WTC11 (cell line): ENCODE measurements around the gene ASB17. TPM values are rescaled to one million over a fixed set of nuclear protein-coding genes. Genes with fewer than 3 reads are reported as not detected.

Source experiments
- ATAC-seq: fragments of 200-7000 bp; cut with Tn5 transposase; 2 replicates; pipeline ENCODE4 v1.10.0; 2021; ENCODE audit warnings: mild to moderate bottlenecking, moderate library complexity
- Bru-seq: library from RNA; stranded (reverse); fragments of 400-500 nt; gene quantifications from one replicate; lab custom pipeline; 2021; lab: Mats Ljungman, UMichigan
- CTCF ChIA-PET: fragments of 300-600 bp; sonication (Branson Sonifier 250); formaldehyde crosslinking; loops from one replicate; lab custom pipeline; 2021; ENCODE audit warnings: antibody characterized with exemption; lab: Charles Lee
- POLR2A ChIA-PET: fragments of 350-600 bp; sonication (Branson Sonifier 250); formaldehyde crosslinking; loops from one replicate; lab custom pipeline; 2021; ENCODE audit warnings: antibody characterized with exemption; lab: Charles Lee
- DNase-seq: peaks from one replicate; pipeline ENCODE4 v3.0.0; 2021; ENCODE audit warnings: low spot score
- H3K27ac Mint-ChIP-seq: 2 replicates; pipeline ENCODE4 v1.8.0; 2021; ENCODE audit warnings: mixed read lengths
- H3K27me3 Mint-ChIP-seq: 2 replicates; pipeline ENCODE4 v1.8.0; 2021; ENCODE audit warnings: low read depth, mild to moderate bottlenecking, moderate library complexity, mixed read lengths
- H3K36me3 Mint-ChIP-seq: 2 replicates; pipeline ENCODE4 v1.8.0; 2021; ENCODE audit warnings: mixed read lengths
- H3K4me1 Mint-ChIP-seq: 2 replicates; pipeline ENCODE4 v1.8.0; 2022; ENCODE audit warnings: mixed read lengths
- H3K4me3 Mint-ChIP-seq: 2 replicates; pipeline ENCODE4 v1.8.0; 2021; ENCODE audit warnings: mild to moderate bottlenecking, moderate library complexity, mixed read lengths
- H3K9me3 Mint-ChIP-seq: 2 replicates; pipeline ENCODE4 v1.8.0; 2021; ENCODE audit warnings: mixed read lengths
- ARID4B ChIP-seq: sonication (generic); formaldehyde crosslinking; IDR thresholded peaks from 2 replicates; pipeline ENCODE4 v1.8.0; 2023; ENCODE audit warnings: missing genetic modification reagents, mild to moderate bottlenecking, borderline replicate concordance
- ATF3 ChIP-seq: sonication (generic); formaldehyde crosslinking; conservative IDR thresholded peaks from 2 replicates; pipeline ENCODE4 v1.8.1; 2022; ENCODE audit warnings: mild to moderate bottlenecking, missing genetic modification reagents
- CREB1 ChIP-seq: sonication (generic); formaldehyde crosslinking; IDR thresholded peaks from 2 replicates; pipeline ENCODE4 v1.8.0; 2023; ENCODE audit warnings: mild to moderate bottlenecking, missing genetic modification reagents
- ELF4 ChIP-seq: sonication (generic); formaldehyde crosslinking; IDR thresholded peaks from 2 replicates; pipeline ENCODE4 v1.8.1; 2022; ENCODE audit warnings: low read depth, mild to moderate bottlenecking, moderate library complexity, missing genetic modification reagents
- ETV6 ChIP-seq: sonication (generic); formaldehyde crosslinking; IDR thresholded peaks from 2 replicates; pipeline ENCODE4 v1.8.1; 2022; ENCODE audit warnings: mild to moderate bottlenecking, missing genetic modification reagents
- GABPB1 ChIP-seq: sonication (generic); formaldehyde crosslinking; IDR thresholded peaks from 2 replicates; pipeline ENCODE4 v1.8.1; 2023; ENCODE audit warnings: mild to moderate bottlenecking, missing genetic modification reagents
- JUN ChIP-seq: sonication (generic); formaldehyde crosslinking; IDR thresholded peaks from 2 replicates; pipeline ENCODE4 v1.8.0; 2023; ENCODE audit warnings: mild to moderate bottlenecking, missing genetic modification reagents
- KAT7 ChIP-seq: sonication (generic); formaldehyde crosslinking; IDR thresholded peaks from 2 replicates; pipeline ENCODE4 v1.8.1; 2023; ENCODE audit warnings: missing genetic modification reagents, mild to moderate bottlenecking, borderline replicate concordance
- NFATC4 ChIP-seq: fragments of 250-450 bp; sonication (Bioruptor Pico); IDR thresholded peaks from 2 replicates; pipeline ENCODE4 v1.9.0; 2021; ENCODE audit warnings: mild to moderate bottlenecking
- NR1H2 ChIP-seq: sonication (generic); formaldehyde crosslinking; IDR thresholded peaks from 2 replicates; pipeline ENCODE4 v1.9.0; 2021; ENCODE audit warnings: mild to moderate bottlenecking, moderate library complexity, missing genetic modification reagents
- NR3C1 ChIP-seq: sonication (generic); formaldehyde crosslinking; conservative IDR thresholded peaks from 2 replicates; pipeline ENCODE4 v1.8.1; 2023; ENCODE audit warnings: low read depth, mild to moderate bottlenecking, missing genetic modification reagents
- SMAD3 ChIP-seq: sonication (generic); formaldehyde crosslinking; IDR thresholded peaks from 2 replicates; pipeline ENCODE4 v1.8.0; 2022; ENCODE audit warnings: missing genetic modification reagents, mild to moderate bottlenecking, borderline replicate concordance
- SOX15 ChIP-seq: fragments of 250-450 bp; sonication (Bioruptor Pico); IDR thresholded peaks from 2 replicates; pipeline ENCODE4 v1.9.0; 2021; ENCODE audit warnings: mild to moderate bottlenecking
- TCF7 ChIP-seq: sonication (generic); formaldehyde crosslinking; IDR thresholded peaks from 2 replicates; pipeline ENCODE4 v1.8.0; 2022; ENCODE audit warnings: mild to moderate bottlenecking, low read depth, missing genetic modification reagents, moderate library complexity
- TP53 ChIP-seq: sonication (generic); formaldehyde crosslinking; IDR thresholded peaks from 2 replicates; pipeline ENCODE4 v1.8.1; 2023; ENCODE audit warnings: mild to moderate bottlenecking, missing genetic modification reagents
- ZMAT4 ChIP-seq: fragments of 250-450 bp; sonication (Bioruptor Pico); IDR thresholded peaks from 2 replicates; pipeline ENCODE4 v1.9.0; 2021; ENCODE audit warnings: mild to moderate bottlenecking
- ZNF138 ChIP-seq: sonication (generic); formaldehyde crosslinking; conservative IDR thresholded peaks from 2 replicates; pipeline ENCODE4 v1.8.1; 2022; ENCODE audit warnings: mild to moderate bottlenecking, moderate library complexity, missing genetic modification reagents
- ZNF219 ChIP-seq: sonication (generic); formaldehyde crosslinking; IDR thresholded peaks from 2 replicates; pipeline ENCODE4 v1.8.0; 2023; ENCODE audit warnings: missing genetic modification reagents, mild to moderate bottlenecking, borderline replicate concordance
- ZNF232 ChIP-seq: sonication (generic); formaldehyde crosslinking; IDR thresholded peaks from 2 replicates; pipeline ENCODE4 v1.8.0; 2022; ENCODE audit warnings: mild to moderate bottlenecking, missing genetic modification reagents
- ZNF263 ChIP-seq: sonication (generic); formaldehyde crosslinking; IDR thresholded peaks from 2 replicates; pipeline ENCODE4 v1.8.1; 2022; ENCODE audit warnings: low read depth, mild to moderate bottlenecking, moderate library complexity, missing genetic modification reagents
- ZNF317 ChIP-seq: sonication (generic); formaldehyde crosslinking; IDR thresholded peaks from 2 replicates; pipeline ENCODE4 v1.8.1; 2023; ENCODE audit warnings: low read depth, mild to moderate bottlenecking, moderate library complexity, missing genetic modification reagents, borderline replicate concordance
- ZNF416 ChIP-seq: fragments of 250-450 bp; sonication (Bioruptor Pico); IDR thresholded peaks from 2 replicates; pipeline ENCODE4 v1.9.0; 2021; ENCODE audit warnings: mild to moderate bottlenecking, inconsistent platforms
- long read RNA-seq, 3 experiments: library from RNA in 1 of 3; library from capped mRNA in 1 of 3; library from polyadenylated mRNA in 1 of 3; unstranded in 2 of 3; stranded (forward) in 1 of 3; transcript quantifications; one replicate each; pipeline ENCODE4 v2.0.0, GENCODE V29; 2021
- total RNA-seq: library from RNA; stranded (reverse); gene quantifications from 3 replicates; pipeline ENCODE4 v1.2.3, GENCODE V29; 2021
- TF ChIP-seq, protein P1 (sequence below): sonication (generic); formaldehyde crosslinking; IDR thresholded peaks from 2 replicates; pipeline ENCODE4 v1.8.1; 2022; ENCODE audit warnings: missing genetic modification reagents, borderline replicate concordance
- TF ChIP-seq, protein P2 (sequence below): fragments of 250-450 bp; sonication (Bioruptor Pico); IDR thresholded peaks from 2 replicates; pipeline ENCODE4 v1.8.0; 2021; ENCODE audit warnings: mild to moderate bottlenecking

ASB17 gene
- total RNA-seq (not detected in 3 replicates), Bru-seq, nascent RNA (not detected)
- long read RNA-seq, experiment 1 = 0 reads
- long read RNA-seq, experiment 2 = 0 reads
- long read RNA-seq, experiment 3 = 0 reads

DNA sequence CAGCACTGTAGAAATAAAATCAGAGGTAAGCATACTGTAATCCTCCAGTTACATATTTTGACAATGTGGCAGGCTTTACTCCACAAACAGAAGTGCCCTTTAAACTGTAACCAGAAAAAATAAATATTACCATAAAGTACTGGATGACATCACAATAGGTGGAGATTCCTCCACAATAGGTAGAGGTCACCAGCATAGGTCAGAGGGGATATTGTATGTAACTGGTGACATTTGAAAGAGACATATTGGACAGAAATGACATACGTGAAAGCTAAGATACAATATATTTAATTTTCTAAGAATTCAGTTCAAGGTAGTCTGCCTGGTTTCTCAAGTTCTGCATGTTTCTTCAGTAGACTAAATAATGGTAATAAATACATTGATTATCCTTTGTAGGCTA is at the start of gene ASB17:
ASB17 (minus strand) TSS at position 101 of the 400 bp plus-strand sequence. CDS start 113 bp downstream, outside the sequence.
- Mint-ChIP-seq H3K9me3 (no peaks in the 10 kb centered on the region), H3K36me3 (no peaks in the 10 kb centered on the region), H3K4me3 (no peak within 1 kb of the TSS), H3K27ac (no peak within 1 kb of the TSS), H3K27me3 (no peaks in the 10 kb centered on the region), H3K4me1 (no peaks in the 10 kb centered on the region)
- CTCF ChIA-PET = no interaction called here
- no peak for DNase-seq
- no peak for TF ChIP-seq NR3C1 (CRISPR knock-in tag)
- no peak for TF ChIP-seq KAT7
- no peak for TF ChIP-seq ELF4 (CRISPR knock-in tag)
- no peak for TF ChIP-seq ZNF219
- no peak for TF ChIP-seq TCF7 (CRISPR knock-in tag)
- TF ChIP-seq, protein P1, sequence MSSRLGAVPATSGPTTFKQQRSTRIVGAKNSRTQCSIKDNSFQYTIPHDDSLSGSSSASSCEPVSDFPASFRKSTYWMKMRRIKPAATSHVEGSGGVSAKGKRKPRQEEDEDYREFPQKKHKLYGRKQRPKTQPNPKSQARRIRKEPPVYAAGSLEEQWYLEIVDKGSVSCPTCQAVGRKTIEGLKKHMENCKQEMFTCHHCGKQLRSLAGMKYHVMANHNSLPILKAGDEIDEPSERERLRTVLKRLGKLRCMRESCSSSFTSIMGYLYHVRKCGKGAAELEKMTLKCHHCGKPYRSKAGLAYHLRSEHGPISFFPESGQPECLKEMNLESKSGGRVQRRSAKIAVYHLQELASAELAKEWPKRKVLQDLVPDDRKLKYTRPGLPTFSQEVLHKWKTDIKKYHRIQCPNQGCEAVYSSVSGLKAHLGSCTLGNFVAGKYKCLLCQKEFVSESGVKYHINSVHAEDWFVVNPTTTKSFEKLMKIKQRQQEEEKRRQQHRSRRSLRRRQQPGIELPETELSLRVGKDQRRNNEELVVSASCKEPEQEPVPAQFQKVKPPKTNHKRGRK (CRISPR knock-in tag) = no peak
- no peak for TF ChIP-seq ZNF317 (CRISPR knock-in tag)
- TF ChIP-seq ATF3 (CRISPR knock-in tag) = no peak
- TF ChIP-seq ZNF138 (CRISPR knock-in tag) = no peak
- TF ChIP-seq TP53 (CRISPR knock-in tag) = no peak
- no peak for TF ChIP-seq ZNF263
- TF ChIP-seq ZMAT4 (CRISPR knock-in tag) = no peak
- ATAC-seq = no peak
- POLR2A ChIA-PET = no interaction called here

DNA sequence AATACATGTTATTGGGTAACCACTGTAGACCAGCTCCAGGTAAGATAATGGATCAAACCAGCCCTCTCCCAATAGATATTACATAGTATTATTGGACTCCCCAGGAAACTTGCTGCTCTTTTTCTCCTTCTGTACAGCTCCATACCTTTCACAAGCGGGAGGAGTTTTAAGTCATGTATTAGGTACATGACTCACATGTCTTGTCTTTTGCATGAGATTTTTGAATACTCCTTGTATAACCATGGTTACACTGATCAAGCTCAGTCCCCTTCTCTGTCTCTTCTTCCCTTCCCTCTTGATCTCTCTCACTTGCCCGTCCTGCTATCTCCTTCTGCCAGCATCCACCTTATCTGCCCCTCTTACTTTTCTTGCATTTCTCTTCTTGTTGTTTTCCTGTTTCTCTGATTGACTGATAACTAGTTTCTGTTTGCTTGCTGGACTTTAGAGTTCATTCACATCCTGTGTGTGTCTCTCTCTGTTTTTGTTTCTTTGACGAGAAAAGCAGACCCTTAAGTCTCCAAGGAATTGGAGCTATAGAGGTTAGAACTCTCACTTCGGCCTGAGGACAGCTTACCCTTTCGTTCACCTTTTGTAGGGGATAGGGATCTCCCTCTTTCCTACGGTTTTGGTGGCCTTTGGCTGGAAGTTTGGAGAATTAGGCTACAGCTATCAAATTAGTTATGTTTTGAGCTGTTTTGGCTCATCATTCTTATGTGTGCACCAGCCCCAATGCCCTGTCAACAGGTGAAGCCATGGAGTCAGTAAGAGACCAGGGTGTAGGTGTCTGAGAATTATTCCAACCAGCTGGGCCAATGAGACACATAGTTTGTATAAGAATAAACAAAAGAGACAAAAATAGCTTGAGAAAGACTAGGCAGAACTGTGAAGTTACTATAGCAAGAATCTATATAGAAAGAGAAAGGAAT is 49.0 kb upstream of the ASB17 start:
- H3K27ac Mint-ChIP-seq = no peak overlapping the region
- CTCF ChIA-PET = no interaction called here
- ATAC-seq (no peak), DNase-seq (no peak)
- H3K4me3 Mint-ChIP-seq = no peak overlapping the region
- POLR2A ChIA-PET = no interaction called here
- H3K27me3 Mint-ChIP-seq = no peaks in the 10 kb centered on the region; the same call in 1 of the 2 replicates
- peaks cover 21% of the 10 kb centered on the region for H3K9me3 Mint-ChIP-seq
- H3K36me3 Mint-ChIP-seq = peaks cover 8% of the 10 kb centered on the region
- H3K4me1 Mint-ChIP-seq = 0 out of 2 replicates have a peak, but pooled peaks cover 3% of the 10 kb centered on the region
- no peak for TF ChIP-seq JUN (CRISPR knock-in tag)
- TF ChIP-seq SOX15 (CRISPR knock-in tag) = no peak
- no peak for TF ChIP-seq ETV6 (CRISPR knock-in tag)
- no peak for TF ChIP-seq NR1H2 (CRISPR knock-in tag)
- no peak for TF ChIP-seq ZNF232 (CRISPR knock-in tag)
- no peak for TF ChIP-seq SMAD3 (CRISPR knock-in tag)
- TF ChIP-seq CREB1 (CRISPR knock-in tag) = no peak
- TF ChIP-seq ZNF416 (CRISPR knock-in tag) = no peak

DNA sequence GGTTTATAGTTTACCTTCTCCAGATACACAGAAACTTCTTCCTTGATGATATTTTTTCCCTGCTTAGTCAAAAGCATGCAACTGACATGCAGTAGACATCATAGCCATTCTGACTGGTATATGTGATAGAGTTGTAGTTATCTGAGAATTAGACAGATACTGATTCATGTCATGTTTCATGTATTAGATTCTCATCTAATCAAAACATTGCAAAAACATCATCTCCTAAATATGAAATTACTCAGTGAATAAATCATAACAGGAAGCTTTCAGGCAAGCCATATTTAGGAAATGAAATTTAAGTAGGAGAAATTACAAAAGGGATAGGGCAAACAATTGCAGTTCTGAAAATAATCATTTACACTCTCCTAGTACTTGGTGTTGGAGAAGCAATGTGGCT is 38.4 kb upstream of the ASB17 start:
- ChIA-PET POLR2A (no interaction called here), CTCF (no interaction called here)
- Mint-ChIP-seq H3K36me3 (no peaks in the 10 kb centered on the region), H3K9me3 (peaks cover 7% of the 10 kb centered on the region), H3K27ac (no peak overlapping the region), H3K4me1 (peaks cover 5% of the 10 kb centered on the region), H3K4me3 (no peak overlapping the region), H3K27me3 (no peaks in the 10 kb centered on the region; the same call in 1 of the 2 replicates)
- no peak for ATAC-seq
- DNase-seq = no peak
- TF ChIP-seq, protein P2, sequence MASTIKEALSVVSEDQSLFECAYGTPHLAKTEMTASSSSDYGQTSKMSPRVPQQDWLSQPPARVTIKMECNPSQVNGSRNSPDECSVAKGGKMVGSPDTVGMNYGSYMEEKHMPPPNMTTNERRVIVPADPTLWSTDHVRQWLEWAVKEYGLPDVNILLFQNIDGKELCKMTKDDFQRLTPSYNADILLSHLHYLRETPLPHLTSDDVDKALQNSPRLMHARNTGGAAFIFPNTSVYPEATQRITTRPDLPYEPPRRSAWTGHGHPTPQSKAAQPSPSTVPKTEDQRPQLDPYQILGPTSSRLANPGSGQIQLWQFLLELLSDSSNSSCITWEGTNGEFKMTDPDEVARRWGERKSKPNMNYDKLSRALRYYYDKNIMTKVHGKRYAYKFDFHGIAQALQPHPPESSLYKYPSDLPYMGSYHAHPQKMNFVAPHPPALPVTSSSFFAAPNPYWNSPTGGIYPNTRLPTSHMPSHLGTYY (CRISPR knock-in tag) = no peak
- TF ChIP-seq ARID4B (no peak), NFATC4 (CRISPR knock-in tag) (no peak), GABPB1 (CRISPR knock-in tag) (no peak)
